ENCODE results near the gene RAMP3. TPM values are rescaled to one million over a fixed set of nuclear protein-coding genes. Genes with fewer than 3 reads are reported as not detected.

The RAMP3 gene
- not detected in 2 replicates for total RNA-seq
- 0.21 TPM for total RNA-seq (2013)
- polyA plus RNA-seq, result not detected in 2 replicates
- not detected in 2 replicates for polyA minus RNA-seq

- Mint-ChIP-seq H3K4me3 (peak within 1 kb of the TSS; percentile 53), H3K4me1 (peaks cover 20% of the 10 kb centered on the region), H3K9me3 (ENCODE audit: insufficient read depth) (no peaks in the 10 kb centered on the region), H3K27me3 (peaks cover 40% of the 10 kb centered on the region), H3K27ac (no peak within 1 kb of the TSS)
- Histone ChIP-seq H3K9ac (ENCODE audit: low read length) (no peak within 1 kb of the TSS), H3K27ac (ENCODE audit: low read length in 2 of 2) (no peak within 1 kb of the TSS), H2AFZ (ENCODE audit: insufficient read depth, low read depth, low read length, poor library complexity, severe bottlenecking) (no peak within 1 kb of the TSS), H3K9me3 (ENCODE audit: control extremely low read depth in 1 of 3, control insufficient read depth in 2 of 3, insufficient read depth in 1 of 3, low read length in 2 of 3) (no peaks in the 10 kb centered on the region), H4K20me1 (ENCODE audit: control insufficient read depth, insufficient read depth, low read length, poor library complexity, severe bottlenecking) (no peaks in the 10 kb centered on the region), H3K36me3 (replicated peaks in 1 of 2; ENCODE audit: control extremely low read depth in 1 of 2, control insufficient read depth in 1 of 2, extremely low read depth in 1 of 2, insufficient read depth in 2 of 2, low read length in 1 of 2) (no peaks in the 10 kb centered on the region), H3K27me3 (replicated peaks in 1 of 4; ENCODE audit: control extremely low read depth in 1 of 4, control insufficient read depth in 3 of 4, insufficient read depth in 4 of 4, low read length in 3 of 4) (peaks cover 0 to 42% (median 13%) of the 10 kb centered on the region in 4 experiments), H3K79me2 (ENCODE audit: control insufficient read depth, insufficient read depth, low read length) (no peaks in the 10 kb centered on the region), H3K4me3 (ENCODE audit: control extremely low read depth in 1 of 5, extremely low read depth in 1 of 5, insufficient read depth in 1 of 5, low read depth in 2 of 5, low read length in 4 of 5) (no peak within 1 kb of the TSS), H3K4me1 (ENCODE audit: control insufficient read depth in 2 of 2, insufficient read depth in 2 of 2, low read length in 2 of 2) (peaks cover 12 to 17% of the 10 kb centered on the region in 2 donors), H3K4me2 (replicated peaks; ENCODE audit: low read depth, low read length, poor library complexity, severe bottlenecking) (peak within 1 kb of the TSS; percentile 52)
- POLR2A ChIA-PET, result interaction anchor here (0.9 kb wide), 1 partner anchor 1012 kb away, joined by 3 read pairs; no protein-coding TSS in a partner anchor
- no peak for TF ChIP-seq CTCF (IDR thresholded peaks at IDR 0.05)
- DNase-seq (peak; percentile 31), ATAC-seq (ENCODE audit: low read depth) (no peak)
- intact Hi-C loops (cut with micrococcal nuclease), result no loop called here
- WGBS (ENCODE audit: insufficient coverage), result 16% methylated on average over 51 of the region's 56 CpGs
- CTCF ChIA-PET, result interaction anchor here (0.8 to 1.5 kb wide), 4 partner anchors 9 to 696 kb away, joined by 3 to 5 read pairs (median 3); no protein-coding TSS in a partner anchor
These were observed at the start of gene RAMP3 for GRCh38 chr7:45157653-45158401. Gene RAMP3 (plus strand): TSS chr7:45157791. CDS start chr7:45157829, 38 bp downstream.

- Histone ChIP-seq H3K27ac (ENCODE audit: low read length in 2 of 2) (no peak overlapping the region), H3K4me1 (ENCODE audit: control insufficient read depth in 2 of 2, insufficient read depth in 2 of 2, low read length in 2 of 2) (peaks cover 22 to 38% of the 10 kb centered on the region in 2 donors), H3K4me2 (replicated peaks; ENCODE audit: low read depth, low read length, poor library complexity, severe bottlenecking) (no peak overlapping the region), H3K27me3 (replicated peaks in 1 of 4; ENCODE audit: control extremely low read depth in 1 of 4, control insufficient read depth in 3 of 4, insufficient read depth in 4 of 4, low read length in 3 of 4) (no peaks in the 10 kb centered on the region), H4K20me1 (ENCODE audit: control insufficient read depth, insufficient read depth, low read length, poor library complexity, severe bottlenecking) (peaks cover 55% of the 10 kb centered on the region), H2AFZ (ENCODE audit: insufficient read depth, low read depth, low read length, poor library complexity, severe bottlenecking) (no peak overlapping the region), H3K79me2 (ENCODE audit: control insufficient read depth, insufficient read depth, low read length) (peaks cover 80% of the 10 kb centered on the region), H3K9me3 (ENCODE audit: control extremely low read depth in 1 of 3, control insufficient read depth in 2 of 3, insufficient read depth in 1 of 3, low read length in 2 of 3) (no peaks in the 10 kb centered on the region), H3K9ac (ENCODE audit: low read length) (no peak overlapping the region), H3K36me3 (replicated peaks in 1 of 2; ENCODE audit: control extremely low read depth in 1 of 2, control insufficient read depth in 1 of 2, extremely low read depth in 1 of 2, insufficient read depth in 2 of 2, low read length in 1 of 2) (peaks cover 0 to 54% of the 10 kb centered on the region in 2 experiments), H3K4me3 (ENCODE audit: control extremely low read depth in 1 of 5, extremely low read depth in 1 of 5, insufficient read depth in 1 of 5, low read depth in 2 of 5, low read length in 4 of 5) (no peak overlapping the region)
- ATAC-seq (ENCODE audit: low read depth) (no peak), DNase-seq (no peak)
- Mint-ChIP-seq H3K9me3 (ENCODE audit: insufficient read depth) (no peaks in the 10 kb centered on the region), H3K4me1 (peaks cover 43% of the 10 kb centered on the region), H3K4me3 (peak overlapping the region; percentile 21), H3K27ac (no peak overlapping the region), H3K27me3 (no peaks in the 10 kb centered on the region)
- WGBS (ENCODE audit: insufficient coverage), result 88% methylated on average over 8 of the region's 8 CpGs
- ChIA-PET POLR2A (no interaction called here), CTCF (interaction anchor here (0.7 kb wide), 1 partner anchor 308 kb away, joined by 3 read pairs; no protein-coding TSS in a partner anchor)
- TF ChIP-seq EZH2 (IDR thresholded peaks at IDR 0.05; ENCODE audit: borderline replicate concordance, insufficient read depth, low read depth, low read length, poor library complexity, severe bottlenecking), result no peak
- no peak for TF ChIP-seq CTCF (IDR thresholded peaks at IDR 0.05)
- intact Hi-C loops (cut with micrococcal nuclease), result no loop called here
These were observed 48.7 kb upstream of the RAMP3 start for GRCh38 chr7:45108863-45109262.

Measured in B cell (primary cell).